ENCODE data around the gene GNG13.

The GNG13 gene

DNA sequence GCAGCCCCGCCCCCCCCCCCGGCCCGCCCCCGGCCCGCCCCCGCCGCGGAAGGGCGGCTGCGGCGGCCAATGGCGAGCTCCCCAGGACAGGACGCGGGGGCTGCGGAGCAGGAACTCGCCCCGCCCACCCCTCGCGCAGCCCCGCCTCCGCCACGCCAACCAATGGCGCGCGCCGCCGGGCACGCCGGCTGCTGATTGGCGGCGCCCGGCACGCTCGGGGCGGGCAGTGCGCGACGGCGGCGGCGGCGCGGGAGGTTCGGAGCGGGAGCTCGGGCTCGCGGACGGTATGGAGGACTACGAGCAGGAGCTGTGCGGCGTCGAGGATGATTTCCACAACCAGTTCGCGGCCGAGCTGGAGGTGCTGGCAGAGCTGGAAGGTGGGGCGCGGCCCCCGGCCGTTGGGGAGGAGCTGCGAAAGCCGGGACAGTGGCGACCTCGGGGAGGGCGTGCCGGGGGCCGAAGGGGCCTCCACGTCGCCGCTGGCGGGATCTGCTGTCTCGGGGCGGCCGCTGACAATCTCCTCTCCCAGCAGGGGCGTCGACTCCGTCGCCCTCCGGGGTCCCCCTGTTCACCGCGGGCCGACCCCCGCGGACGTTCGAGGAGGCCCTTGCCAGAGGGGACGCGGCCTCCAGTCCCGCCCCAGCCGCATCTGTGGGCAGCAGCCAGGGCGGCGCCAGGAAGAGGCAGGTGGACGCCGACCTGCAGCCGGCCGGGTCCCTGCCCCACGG is 12.0 kb downstream of the GNG13 start, which contains the start of gene CHTF18:
Gene CHTF18 (plus strand): TSS at position 222 of the 728 bp plus-strand sequence. CDS start 65 bp downstream, at position 287.
- peaks cover 0 to 30% (median 22%) of the 10 kb centered on the region in 5 donors for H3K4me1 ChIP-seq (ENCODE audit: control insufficient read depth in 5 of 5, insufficient read depth in 5 of 5, low read length in 5 of 5)
- H3K9me3 ChIP-seq (ENCODE audit: control insufficient read depth in 5 of 5, low read length in 5 of 5), result no peaks in the 10 kb centered on the region
- peak within 1 kb of the TSS in 4 of 5 donors; percentile 80 to 93 (median 92) for H3K9ac ChIP-seq (ENCODE audit: low read length in 5 of 5)
- H3K4me3 ChIP-seq (ENCODE audit: low read depth in 1 of 5, low read length in 5 of 5), result peak within 1 kb of the TSS; percentile 79 to 96 (median 93)
- H3K27me3 ChIP-seq (ENCODE audit: control insufficient read depth in 5 of 5, insufficient read depth in 4 of 5, low read length in 5 of 5), result peaks cover 0 to 5% (median 1%) of the 10 kb centered on the region in 5 donors
- no peak within 1 kb of the TSS for H3K27ac ChIP-seq (ENCODE audit: low read depth, low read length)
- peaks cover 0 to 22% (median 9%) of the 10 kb centered on the region in 5 donors for H3K36me3 ChIP-seq (ENCODE audit: control insufficient read depth in 5 of 5, insufficient read depth in 5 of 5, low read length in 5 of 5)

DNA sequence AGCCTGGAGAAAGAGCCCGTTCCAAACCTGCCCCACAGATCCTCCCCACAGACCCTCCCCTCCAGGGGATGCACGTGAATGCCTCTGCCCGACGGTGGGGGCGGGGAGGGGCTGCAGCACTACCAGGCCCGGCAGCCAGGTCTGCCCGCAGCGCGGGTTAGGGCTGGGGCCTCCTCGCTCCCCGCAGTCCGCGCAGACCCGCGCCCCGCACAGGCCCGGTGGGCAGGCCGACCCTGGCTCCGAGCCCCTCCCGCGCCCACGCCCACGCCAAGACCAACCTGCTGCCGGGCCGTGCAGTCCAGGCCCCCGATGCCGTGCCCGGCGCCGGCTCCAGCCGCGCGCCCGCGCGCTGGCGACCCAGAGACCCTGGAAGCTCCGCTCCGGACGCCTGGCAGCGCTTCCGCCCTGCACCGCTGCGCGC is 12.5 kb downstream of the GNG13 start, which contains the start of gene RPUSD1:
Gene RPUSD1 (minus strand): TSS at position 404 of the 421 bp plus-strand sequence. CDS start 644 bp downstream, outside the sequence.
- Histone ChIP-seq H3K27me3 (ENCODE audit: control insufficient read depth in 5 of 5, insufficient read depth in 4 of 5, low read length in 5 of 5) (peaks cover 5 to 11% (median 7%) of the 10 kb centered on the region in 5 donors), H3K9me3 (ENCODE audit: control insufficient read depth in 5 of 5, low read length in 5 of 5) (no peaks in the 10 kb centered on the region), H3K4me1 (ENCODE audit: control insufficient read depth in 5 of 5, insufficient read depth in 5 of 5, low read length in 5 of 5) (peaks cover 0 to 30% (median 22%) of the 10 kb centered on the region in 5 donors), H3K36me3 (ENCODE audit: control insufficient read depth in 5 of 5, insufficient read depth in 5 of 5, low read length in 5 of 5) (peaks cover 0 to 20% (median 9%) of the 10 kb centered on the region in 5 donors), H3K4me3 (ENCODE audit: low read depth in 1 of 5, low read length in 5 of 5) (peak within 1 kb of the TSS; percentile 79 to 96 (median 93)), H3K27ac (ENCODE audit: low read depth, low read length) (no peak within 1 kb of the TSS), H3K9ac (ENCODE audit: low read length in 5 of 5) (peak within 1 kb of the TSS in 4 of 5 donors; percentile 80 to 93 (median 92))

DNA sequence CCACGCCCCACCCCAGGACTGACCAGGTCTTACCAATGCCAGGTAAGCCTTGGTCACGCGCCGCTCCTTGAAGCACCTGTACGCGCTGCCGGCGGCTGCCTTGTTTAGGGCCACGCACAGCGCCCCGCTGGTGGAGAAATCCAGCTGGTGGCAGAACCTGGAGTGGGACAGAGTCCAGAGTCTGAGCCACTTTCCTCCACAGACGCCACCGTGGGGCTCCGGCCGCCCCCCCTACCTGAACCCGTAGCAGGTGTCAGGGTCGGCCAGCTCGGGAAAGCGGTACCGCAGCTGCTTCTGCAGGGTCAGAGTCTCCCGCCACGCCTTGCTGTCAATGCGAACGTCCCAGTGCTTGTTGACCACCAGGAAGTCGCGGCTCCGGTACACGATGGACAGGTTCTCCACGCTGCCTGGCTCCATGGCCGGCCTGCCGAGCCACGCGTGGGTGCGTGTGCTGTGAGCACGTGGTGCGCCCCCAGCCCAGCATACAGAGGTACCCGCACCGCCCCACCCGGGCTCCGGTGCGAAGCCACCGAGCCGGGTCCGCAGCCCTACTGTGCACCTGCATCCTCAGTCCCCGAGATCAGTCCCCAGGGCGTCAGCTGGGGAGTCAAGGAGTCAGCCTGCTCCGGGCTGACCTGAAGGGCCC is 13.1 kb downstream of the GNG13 start:
- peak overlapping the region; percentile 79 to 96 (median 93) for H3K4me3 ChIP-seq (ENCODE audit: low read depth in 1 of 5, low read length in 5 of 5)
- H3K4me1 ChIP-seq (ENCODE audit: control insufficient read depth in 5 of 5, insufficient read depth in 5 of 5, low read length in 5 of 5), result peaks cover 0 to 30% (median 22%) of the 10 kb centered on the region in 5 donors
- H3K27ac ChIP-seq (ENCODE audit: low read depth, low read length), result no peak overlapping the region

DNA sequence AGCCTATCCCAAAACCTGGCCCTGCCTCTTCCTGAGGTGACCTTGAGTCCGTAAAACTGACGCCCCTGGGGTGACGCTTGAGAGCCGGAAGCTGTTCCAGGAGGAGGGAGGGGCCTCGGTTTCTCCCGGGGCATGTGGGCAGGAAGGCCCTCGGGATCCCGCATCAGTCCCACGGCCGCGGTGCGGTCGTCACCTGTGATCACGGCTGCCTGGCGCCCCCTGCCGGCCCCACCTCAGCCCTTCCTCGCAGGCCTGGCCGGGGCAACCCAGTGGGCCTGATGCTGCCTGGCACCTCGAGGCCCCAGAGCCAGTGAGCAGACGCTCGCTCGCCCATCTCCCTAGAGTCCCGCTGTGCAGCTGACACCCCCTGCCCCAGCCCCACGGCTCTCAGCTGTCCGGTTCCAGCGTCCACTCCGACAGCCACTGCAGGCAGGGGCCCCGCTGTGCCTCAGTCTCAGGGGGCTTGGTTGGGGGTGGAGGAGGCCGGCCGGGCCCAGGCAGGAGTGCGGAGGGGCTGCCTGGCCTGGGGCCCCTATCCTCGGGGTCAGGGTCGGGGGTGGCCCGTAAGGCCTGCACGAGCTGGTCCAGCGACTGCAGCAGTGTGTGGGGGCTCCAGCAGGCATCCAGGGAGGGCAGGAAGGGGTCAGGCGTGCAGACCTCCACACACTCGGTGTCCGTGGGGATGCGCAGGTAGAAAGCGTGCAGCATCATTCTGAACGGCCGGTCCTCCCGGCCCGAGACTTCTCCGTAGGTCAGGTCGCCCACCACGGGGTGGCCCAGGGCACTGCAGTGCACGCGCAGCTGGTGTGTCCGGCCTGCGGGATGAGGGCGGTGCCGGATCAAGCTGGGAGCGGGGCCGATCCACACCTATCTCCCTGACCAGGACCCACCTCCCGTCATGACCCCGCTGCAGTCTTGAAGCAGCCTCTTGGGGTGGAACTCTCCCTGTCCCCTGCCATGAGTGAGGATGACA is 14.7 kb downstream of the GNG13 start:
- Histone ChIP-seq H3K36me3 (ENCODE audit: control insufficient read depth in 5 of 5, insufficient read depth in 5 of 5, low read length in 5 of 5) (peaks cover 0 to 9% (median 7%) of the 10 kb centered on the region in 5 donors), H3K9ac (ENCODE audit: low read length in 5 of 5) (no peak overlapping the region), H3K9me3 (ENCODE audit: control insufficient read depth in 5 of 5, low read length in 5 of 5) (no peaks in the 10 kb centered on the region), H3K4me3 (ENCODE audit: low read depth in 1 of 5, low read length in 5 of 5) (no peak overlapping the region), H3K27me3 (ENCODE audit: control insufficient read depth in 5 of 5, insufficient read depth in 4 of 5, low read length in 5 of 5) (peaks cover 13 to 31% (median 27%) of the 10 kb centered on the region in 5 donors), H3K4me1 (ENCODE audit: control insufficient read depth in 5 of 5, insufficient read depth in 5 of 5, low read length in 5 of 5) (peaks cover 0 to 30% (median 22%) of the 10 kb centered on the region in 5 donors), H3K27ac (ENCODE audit: low read depth, low read length) (no peak overlapping the region)

More for the DNA sequence above, 13.1 kb downstream of the GNG13 start:
- H3K9ac ChIP-seq (ENCODE audit: low read length in 5 of 5), result peak overlapping the region in 4 of 5 donors; percentile 80 to 93 (median 92)
- H3K9me3 ChIP-seq (ENCODE audit: control insufficient read depth in 5 of 5, low read length in 5 of 5), result no peaks in the 10 kb centered on the region
- H3K27me3 ChIP-seq (ENCODE audit: control insufficient read depth in 5 of 5, insufficient read depth in 4 of 5, low read length in 5 of 5), result peaks cover 8 to 15% (median 11%) of the 10 kb centered on the region in 5 donors
- peaks cover 0 to 16% (median 9%) of the 10 kb centered on the region in 5 donors for H3K36me3 ChIP-seq (ENCODE audit: control insufficient read depth in 5 of 5, insufficient read depth in 5 of 5, low read length in 5 of 5)

DNA sequence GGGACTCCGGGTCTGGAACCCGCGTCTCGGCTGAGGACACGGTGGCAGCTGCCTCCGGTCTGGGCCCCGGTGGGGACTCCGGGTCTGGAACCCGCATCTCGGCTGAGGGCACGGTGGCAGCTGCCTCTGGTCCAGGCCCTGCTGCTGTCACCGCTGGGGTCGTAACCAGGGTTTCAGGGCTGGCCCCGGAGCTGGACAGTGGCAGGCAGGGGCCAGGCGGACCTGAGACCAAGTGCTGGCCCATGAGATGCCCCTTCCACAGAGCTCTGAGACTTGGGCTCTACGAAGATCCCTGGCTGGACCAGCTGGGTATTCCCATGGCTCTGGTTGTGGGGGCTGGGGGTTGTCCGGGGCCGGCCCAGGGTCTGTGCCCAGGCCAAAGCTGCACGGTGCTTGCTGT is 16.1 kb downstream of the GNG13 start:
- H3K4me1 ChIP-seq (ENCODE audit: control insufficient read depth in 5 of 5, insufficient read depth in 5 of 5, low read length in 5 of 5), result peaks cover 0 to 28% (median 22%) of the 10 kb centered on the region in 5 donors
- H3K4me3 ChIP-seq (ENCODE audit: low read depth in 1 of 5, low read length in 5 of 5), result no peak overlapping the region
- no peak overlapping the region for H3K27ac ChIP-seq (ENCODE audit: low read depth, low read length)
- no peak overlapping the region for H3K9ac ChIP-seq (ENCODE audit: low read length in 5 of 5)
- peaks cover 21 to 38% (median 37%) of the 10 kb centered on the region in 5 donors for H3K27me3 ChIP-seq (ENCODE audit: control insufficient read depth in 5 of 5, insufficient read depth in 4 of 5, low read length in 5 of 5)
- peaks cover 0 to 9% (median 7%) of the 10 kb centered on the region in 5 donors for H3K36me3 ChIP-seq (ENCODE audit: control insufficient read depth in 5 of 5, insufficient read depth in 5 of 5, low read length in 5 of 5)
- no peaks in the 10 kb centered on the region for H3K9me3 ChIP-seq (ENCODE audit: control insufficient read depth in 5 of 5, low read length in 5 of 5)

DNA sequence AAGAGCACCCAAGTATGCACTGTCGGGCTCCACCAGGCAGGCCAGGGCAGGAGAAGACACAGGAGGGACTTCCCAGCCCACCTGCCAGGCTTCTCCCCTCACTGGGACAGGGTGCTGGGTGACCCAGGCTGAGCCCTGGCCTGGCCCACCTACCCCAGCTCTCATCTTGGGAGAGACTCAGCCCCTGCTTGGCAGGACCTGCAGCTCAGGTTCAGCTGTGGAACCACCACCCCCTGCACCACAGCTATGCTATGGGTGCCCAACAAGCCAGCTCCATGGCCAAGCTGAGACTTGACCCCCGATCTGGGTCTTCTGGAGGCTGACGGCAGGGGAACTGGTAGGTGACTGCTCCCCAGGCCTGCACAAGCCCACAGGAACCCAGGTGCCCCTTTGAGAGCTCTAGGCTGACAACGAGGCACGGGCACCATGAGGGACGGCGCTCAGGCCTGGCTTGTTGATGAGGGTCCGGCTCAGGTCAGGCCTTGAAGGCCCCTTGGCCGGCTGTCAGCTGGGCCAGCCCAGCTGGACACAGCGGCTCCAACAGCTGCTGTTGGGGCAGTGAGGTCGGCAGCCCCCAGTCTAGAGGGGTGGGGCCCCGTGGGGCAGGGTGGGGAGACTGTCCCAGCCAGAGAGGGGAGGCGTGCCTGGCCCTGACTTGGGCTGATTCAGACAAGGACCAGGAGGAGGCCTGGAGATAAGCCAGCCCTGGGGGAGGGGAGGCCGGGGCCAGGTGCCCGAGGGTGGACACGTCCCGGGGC is 17.0 kb downstream of the GNG13 start:
- H3K4me3 ChIP-seq (ENCODE audit: low read depth in 1 of 5, low read length in 5 of 5), result no peak overlapping the region
- H3K9ac ChIP-seq (ENCODE audit: low read length in 5 of 5), result no peak overlapping the region
- peaks cover 0 to 9% (median 7%) of the 10 kb centered on the region in 5 donors for H3K36me3 ChIP-seq (ENCODE audit: control insufficient read depth in 5 of 5, insufficient read depth in 5 of 5, low read length in 5 of 5)
- H3K4me1 ChIP-seq (ENCODE audit: control insufficient read depth in 5 of 5, insufficient read depth in 5 of 5, low read length in 5 of 5), result peaks cover 0 to 19% (median 14%) of the 10 kb centered on the region in 5 donors
- no peaks in the 10 kb centered on the region for H3K9me3 ChIP-seq (ENCODE audit: control insufficient read depth in 5 of 5, low read length in 5 of 5)
- H3K27ac ChIP-seq (ENCODE audit: low read depth, low read length), result no peak overlapping the region
- peaks cover 21 to 43% (median 37%) of the 10 kb centered on the region in 5 donors for H3K27me3 ChIP-seq (ENCODE audit: control insufficient read depth in 5 of 5, insufficient read depth in 4 of 5, low read length in 5 of 5)

DNA sequence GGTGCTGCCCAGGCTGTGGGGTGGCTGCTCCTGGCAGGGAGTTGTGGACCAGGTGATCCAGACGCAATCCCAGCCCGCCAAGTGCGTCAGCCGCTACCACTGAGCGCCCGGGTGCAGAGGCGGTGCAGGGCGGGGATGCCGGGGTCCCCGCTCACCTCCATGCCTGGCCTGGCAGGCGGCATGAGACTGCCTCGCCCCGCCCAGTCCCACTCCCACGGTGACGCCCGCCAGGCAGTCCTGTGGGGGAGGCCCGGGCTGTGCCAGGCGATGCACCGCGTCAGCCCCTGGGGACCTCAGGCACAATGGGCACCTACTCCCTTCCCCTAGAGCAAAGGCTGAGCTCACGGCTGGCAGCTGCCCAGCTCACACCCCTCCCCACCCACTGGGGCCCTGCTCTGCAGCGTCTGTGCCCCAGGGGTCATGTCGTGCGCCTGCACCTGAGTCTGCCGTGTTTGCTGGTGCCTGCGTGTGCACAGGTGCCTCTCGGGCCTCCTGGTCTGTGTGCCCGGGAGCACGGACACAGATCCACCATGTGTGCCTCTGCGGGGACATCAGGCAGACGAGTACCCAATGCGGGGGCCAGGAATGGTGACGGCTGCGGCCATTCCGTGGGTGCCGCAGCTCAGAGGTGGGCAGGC is 17.6 kb downstream of the GNG13 start:
- Histone ChIP-seq H3K36me3 (ENCODE audit: control insufficient read depth in 5 of 5, insufficient read depth in 5 of 5, low read length in 5 of 5) (peaks cover 0 to 9% (median 7%) of the 10 kb centered on the region in 5 donors), H3K27ac (ENCODE audit: low read depth, low read length) (no peak overlapping the region), H3K4me3 (ENCODE audit: low read depth in 1 of 5, low read length in 5 of 5) (no peak overlapping the region), H3K27me3 (ENCODE audit: control insufficient read depth in 5 of 5, insufficient read depth in 4 of 5, low read length in 5 of 5) (peaks cover 21 to 47% (median 42%) of the 10 kb centered on the region in 5 donors), H3K9me3 (ENCODE audit: control insufficient read depth in 5 of 5, low read length in 5 of 5) (no peaks in the 10 kb centered on the region), H3K4me1 (ENCODE audit: control insufficient read depth in 5 of 5, insufficient read depth in 5 of 5, low read length in 5 of 5) (peaks cover 0 to 17% (median 12%) of the 10 kb centered on the region in 5 donors), H3K9ac (ENCODE audit: low read length in 5 of 5) (no peak overlapping the region)

DNA sequence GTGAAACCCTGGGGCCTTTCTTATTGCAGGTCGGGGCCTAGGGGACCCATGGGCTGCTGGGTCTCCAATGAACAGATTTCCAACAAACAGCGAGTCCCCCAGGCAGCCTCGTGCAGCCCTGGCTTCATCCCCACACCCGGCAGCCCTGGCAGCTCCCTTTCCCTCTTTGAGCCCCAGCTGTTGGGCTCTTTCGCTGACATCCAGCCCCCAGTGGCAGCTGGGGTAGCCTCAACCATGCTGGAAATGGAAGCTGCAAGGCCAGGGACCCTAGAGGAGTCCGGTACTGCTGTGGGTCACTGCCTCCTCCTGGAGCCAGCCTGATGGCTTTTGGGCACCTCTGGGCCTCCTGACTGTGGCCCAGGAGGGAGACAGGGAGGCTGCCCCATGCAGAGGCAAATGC is 18.3 kb downstream of the GNG13 start:
- Histone ChIP-seq H3K36me3 (ENCODE audit: control insufficient read depth in 5 of 5, insufficient read depth in 5 of 5, low read length in 5 of 5) (peaks cover 0 to 9% (median 7%) of the 10 kb centered on the region in 5 donors), H3K27me3 (ENCODE audit: control insufficient read depth in 5 of 5, insufficient read depth in 4 of 5, low read length in 5 of 5) (peaks cover 21 to 47% (median 42%) of the 10 kb centered on the region in 5 donors), H3K4me3 (ENCODE audit: low read depth in 1 of 5, low read length in 5 of 5) (no peak overlapping the region), H3K27ac (ENCODE audit: low read depth, low read length) (no peak overlapping the region), H3K9me3 (ENCODE audit: control insufficient read depth in 5 of 5, low read length in 5 of 5) (no peaks in the 10 kb centered on the region), H3K4me1 (ENCODE audit: control insufficient read depth in 5 of 5, insufficient read depth in 5 of 5, low read length in 5 of 5) (peaks cover 0 to 11% (median 6%) of the 10 kb centered on the region in 5 donors), H3K9ac (ENCODE audit: low read length in 5 of 5) (no peak overlapping the region)
